ENCODE data around the gene STARD4.

Gene STARD4

GRCh38 chr5:111486926-111487325 is 25.4 kb downstream of the STARD4 start:
- TF ChIP-seq CTCF (IDR thresholded peaks at IDR 0.05; ENCODE audit: extremely low read depth, insufficient read depth, missing control alignments): no peak
- no peak for DNase-seq (ENCODE audit: low spot score)
- in situ Hi-C loops (cut with MboI; ENCODE audit: low pct_unique_long_range_greater_than_20kb, low sequenced_read_pairs, unreplicated experiment): no loop called here

GRCh38 chr5:111486055-111486454 is 26.3 kb downstream of the STARD4 start:
- no peak for TF ChIP-seq CTCF (IDR thresholded peaks at IDR 0.05; ENCODE audit: extremely low read depth, insufficient read depth, missing control alignments)
- in situ Hi-C loops (cut with MboI; ENCODE audit: low pct_unique_long_range_greater_than_20kb, low sequenced_read_pairs, unreplicated experiment): no loop called here
- no peak for DNase-seq (ENCODE audit: low spot score)

- in situ Hi-C loops (cut with MboI; ENCODE audit: low pct_unique_long_range_greater_than_20kb, low sequenced_read_pairs, unreplicated experiment): no loop called here
- TF ChIP-seq CTCF (IDR thresholded peaks at IDR 0.05; ENCODE audit: extremely low read depth, insufficient read depth, missing control alignments): no peak
- DNase-seq (ENCODE audit: low spot score): no peak
Measured at GRCh38 chr5:111480346-111480745, 32.0 kb downstream of the STARD4 start.

- in situ Hi-C loops (cut with MboI; ENCODE audit: low pct_unique_long_range_greater_than_20kb, low sequenced_read_pairs, unreplicated experiment): no loop called here
- no peak for DNase-seq (ENCODE audit: low spot score)
- no peak for TF ChIP-seq CTCF (IDR thresholded peaks at IDR 0.05; ENCODE audit: extremely low read depth, insufficient read depth, missing control alignments)
Measured at GRCh38 chr5:111478898-111479297, 33.4 kb downstream of the STARD4 start.

- TF ChIP-seq CTCF (IDR thresholded peaks at IDR 0.05; ENCODE audit: extremely low read depth, insufficient read depth, missing control alignments): no peak
- DNase-seq (ENCODE audit: low spot score): no peak
- in situ Hi-C loops (cut with MboI; ENCODE audit: low pct_unique_long_range_greater_than_20kb, low sequenced_read_pairs, unreplicated experiment): no loop called here
Measured at GRCh38 chr5:111478266-111478665, 34.1 kb downstream of the STARD4 start.

- DNase-seq (ENCODE audit: low spot score): no peak
- in situ Hi-C loops (cut with MboI; ENCODE audit: low pct_unique_long_range_greater_than_20kb, low sequenced_read_pairs, unreplicated experiment): loop anchor here (25.0 kb wide), 1 partner anchor 310 kb away; no protein-coding TSS in a partner anchor
- TF ChIP-seq CTCF (IDR thresholded peaks at IDR 0.05; ENCODE audit: extremely low read depth, insufficient read depth, missing control alignments): no peak
Measured at GRCh38 chr5:111472579-111472978, 39.8 kb downstream of the STARD4 start.

- no peak for TF ChIP-seq CTCF (IDR thresholded peaks at IDR 0.05; ENCODE audit: extremely low read depth, insufficient read depth, missing control alignments)
- in situ Hi-C loops (cut with MboI; ENCODE audit: low pct_unique_long_range_greater_than_20kb, low sequenced_read_pairs, unreplicated experiment): loop anchor here (25.0 kb wide), 1 partner anchor 310 kb away; no protein-coding TSS in a partner anchor
- no peak for DNase-seq (ENCODE audit: low spot score)
Measured at GRCh38 chr5:111472096-111472495, 40.2 kb downstream of the STARD4 start.
